ENCODE results near the gene KBTBD12.

KBTBD12 gene

DNA sequence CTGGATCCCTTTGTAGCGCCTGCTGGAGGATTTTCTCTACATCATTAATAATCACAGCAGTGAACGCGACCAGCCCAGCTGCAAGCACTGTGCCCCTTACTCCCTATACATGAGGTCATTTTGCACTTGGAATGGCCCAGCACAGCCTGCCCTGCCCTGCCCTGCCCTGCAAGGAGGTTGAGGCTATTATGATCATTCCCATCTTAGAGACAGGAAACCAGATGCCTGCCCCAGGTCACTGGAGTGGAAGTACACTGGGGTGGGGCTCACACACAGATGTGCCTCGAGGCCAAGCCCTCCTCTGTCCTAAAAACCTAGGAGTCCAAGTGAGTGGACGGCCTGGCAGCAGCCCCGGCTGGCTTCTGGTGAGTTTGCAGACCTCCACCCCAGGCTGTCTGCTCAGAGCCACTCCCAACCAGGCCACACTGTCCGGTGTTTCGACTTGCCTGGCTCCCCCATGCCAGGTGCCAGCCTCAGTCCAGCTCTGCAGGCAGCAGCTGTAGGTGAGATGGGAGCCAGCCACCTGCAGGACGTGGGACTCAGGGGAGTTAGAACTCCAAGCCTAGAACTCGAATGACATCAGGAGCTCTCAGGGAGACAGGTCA lies 106.8 kb downstream of the KBTBD12 start:
- DNase-seq, result no peak

DNA sequence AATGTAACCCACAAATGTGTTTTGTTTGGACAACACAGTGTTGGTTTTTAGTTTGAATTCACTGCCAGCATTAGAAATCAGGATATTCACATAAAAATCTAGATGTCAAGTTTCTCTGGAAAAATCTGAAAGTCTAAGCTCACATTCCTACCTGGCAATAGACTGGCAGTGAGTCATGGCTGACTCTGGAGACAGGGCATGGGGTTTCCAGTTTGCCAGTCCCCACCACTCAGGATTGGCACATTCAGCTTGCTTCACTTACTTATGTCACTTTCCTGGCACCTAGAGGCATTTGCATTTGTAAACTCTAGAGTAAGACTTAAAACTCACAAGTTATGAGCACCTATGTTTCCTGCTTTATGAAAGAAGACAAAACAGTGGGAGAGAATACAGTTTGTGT lies 118.1 kb downstream of the KBTBD12 start:
- no peak for DNase-seq

DNA sequence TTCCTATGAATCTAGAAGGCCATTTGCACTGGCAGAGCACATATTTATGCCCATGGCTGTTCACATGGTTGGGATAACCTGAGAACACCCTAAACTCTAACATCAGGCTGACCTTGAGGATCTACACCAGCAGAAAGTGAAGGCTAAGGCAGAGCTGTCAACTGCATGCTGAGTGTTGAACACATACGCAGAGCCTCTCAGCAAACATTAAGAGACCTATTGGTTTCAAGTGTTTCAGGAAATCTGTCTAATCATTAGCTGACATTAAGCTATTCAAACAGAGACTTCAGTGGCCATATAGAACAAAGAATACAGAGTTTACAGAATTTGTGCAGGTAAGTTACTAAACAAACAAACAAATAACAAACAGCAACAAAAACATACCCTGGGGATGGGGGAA lies 121.1 kb downstream of the KBTBD12 start:
- no peak for DNase-seq

Measured in midbrain (tissue), 1 donor.